GM12878 (cell line): ENCODE measurements around the gene LARP1B. TPM values are rescaled to one million over a fixed set of nuclear protein-coding genes. Genes with fewer than 3 reads are reported as not detected.
"Not testable (repeated sequence)": the region's sequence is repeated elsewhere in the genome, so short reads cannot be mapped to it uniquely, and the experiment has no call there.

Source experiments
- ATAC-seq: fragments of 200-7000 bp; cut with Tn5 transposase; 3 replicates; pipeline ENCODE4 v1.9.1; 2020; ENCODE audit warnings: mild to moderate bottlenecking, moderate library complexity
- BruUV-seq: library from RNA; stranded (reverse); fragments of 400-500 nt; replicated peaks from 2 replicates; lab custom pipeline; 2021; lab: Mats Ljungman, UMichigan
- CTCF ChIA-PET: fragments of 300-600 bp; sonication (Branson Sonifier 250); formaldehyde crosslinking; extraction: SDS; loops from one replicate; lab custom pipeline; 2021; ENCODE audit warnings: inconsistent platforms; lab: Yijun Ruan, JAX
- POLR2A ChIA-PET: fragments of 350-600 bp; formaldehyde crosslinking; extraction: SDS; loops from one replicate; lab custom pipeline; 2021; ENCODE audit warnings: inconsistent platforms; lab: Charles Lee
- RAD21 ChIA-PET: fragments of 300-600 bp; sonication (Branson Sonifier 250); formaldehyde crosslinking; loops from one replicate; lab custom pipeline; 2023; ENCODE audit warnings: antibody characterized with exemption; ENCODE audit not compliant: unreplicated experiment; lab: Charles Lee
- SMC1A ChIA-PET: fragments of 300-600 bp; sonication (Branson Sonifier 250); formaldehyde crosslinking; loops from one replicate; lab custom pipeline; 2023; ENCODE audit not compliant: unreplicated experiment, uncharacterized antibody; lab: Charles Lee
- DNase-seq: peaks from one replicate; pipeline ENCODE4 v3.0.0-alpha.2; 2011; ENCODE audit warnings: low read depth, low spot score
- FAIRE-seq: peaks from 3 replicates; lab custom pipeline; 2011; peaks lifted over from hg19 to GRCh38; lab: Jason Lieb, UNC
- H2AFZ ChIP-seq: 2 replicates; pipeline ENCODE4 v1.6.0; 2011; ENCODE audit warnings: low read depth, low read length, control low read depth; ENCODE audit not compliant: control insufficient read depth
- H3K27ac ChIP-seq: 2 replicates; pipeline ENCODE4 v1.5.1; 2011; ENCODE audit warnings: control low read depth; ENCODE audit not compliant: control insufficient read depth, insufficient read depth
- H3K27me3 ChIP-seq, 2 experiments: replicated peaks in 1 of 2; 2 replicates each; pipeline versions ENCODE4 v1.6.0 to v1.6.1; 2011; ENCODE audit warnings: low read length in 1 of 2; ENCODE audit not compliant: control insufficient read depth in 2 of 2, insufficient read depth in 2 of 2
- H3K36me3 ChIP-seq, 2 experiments: 2 replicates each; pipeline ENCODE4 v1.5.1; 2011; ENCODE audit warnings: low read length in 1 of 2; ENCODE audit not compliant: control insufficient read depth in 2 of 2, insufficient read depth in 2 of 2
- H3K4me1 ChIP-seq: 2 replicates; pipeline ENCODE4 v1.6.1; 2011; ENCODE audit warnings: mild to moderate bottlenecking, low read length, moderate library complexity, mixed read lengths; ENCODE audit not compliant: control insufficient read depth, insufficient read depth
- H3K4me2 ChIP-seq: 2 replicates; pipeline ENCODE4 v1.6.0; 2011; ENCODE audit warnings: control low read depth; ENCODE audit not compliant: control insufficient read depth, insufficient read depth
- H3K4me3 ChIP-seq: fragments of 200-600 bp; sonication (generic); 2 replicates; pipeline ENCODE4 v1.5.1; 2016
- H3K79me2 ChIP-seq: 2 replicates; pipeline ENCODE4 v1.6.0; 2011; ENCODE audit warnings: low read length; ENCODE audit not compliant: control insufficient read depth, insufficient read depth
- H3K9ac ChIP-seq: 2 replicates; pipeline ENCODE4 v1.8.0; 2011; ENCODE audit warnings: low read length, control low read depth, mixed read lengths; ENCODE audit not compliant: control insufficient read depth, insufficient read depth
- H3K9me3 ChIP-seq: replicated peaks from 3 replicates; pipeline ENCODE4 v1.5.1; 2011; ENCODE audit warnings: mild to moderate bottlenecking, low read length; ENCODE audit not compliant: control insufficient read depth, insufficient read depth
- H4K20me1 ChIP-seq: 2 replicates; pipeline ENCODE4 v1.6.0; 2011; ENCODE audit not compliant: control insufficient read depth, insufficient read depth
- ATF3 ChIP-seq: IDR thresholded peaks from 2 replicates; pipeline ENCODE4 v1.6.1; 2011; ENCODE audit warnings: low read depth, mild to moderate bottlenecking, low read length, moderate library complexity, borderline replicate concordance; ENCODE audit errors: extremely low read depth
- BCLAF1 ChIP-seq: fragments of 450-650 bp; IDR thresholded peaks from 2 replicates; pipeline ENCODE4 v1.6.1; 2017; ENCODE audit warnings: antibody characterized with exemption, mild to moderate bottlenecking, moderate library complexity
- CBX5 ChIP-seq: sonication (generic); IDR thresholded peaks from 2 replicates; pipeline ENCODE4 v1.6.1; 2016; ENCODE audit warnings: low read depth, moderate library complexity, mild to moderate bottlenecking, inconsistent platforms
- CHD4 ChIP-seq: fragments of 200-600 bp; sonication (generic); IDR thresholded peaks from 2 replicates; pipeline ENCODE4 v1.6.1; 2016; ENCODE audit warnings: mild to moderate bottlenecking
- ELK1 ChIP-seq: IDR thresholded peaks from 2 replicates; pipeline ENCODE4 v1.6.1; 2012; ENCODE audit warnings: low read depth, low read length, improper control_type of control experiment
- IRF4 ChIP-seq: IDR thresholded peaks from 2 replicates; pipeline ENCODE4 v1.6.1; 2011; ENCODE audit warnings: low read depth, low read length
- NR2C2 ChIP-seq: IDR thresholded peaks from 2 replicates; pipeline ENCODE4 v1.6.1; 2011; ENCODE audit warnings: borderline replicate concordance, low read depth; ENCODE audit not compliant: control insufficient read depth, insufficient read length
- NRF1 ChIP-seq: conservative IDR thresholded peaks from 2 replicates; pipeline ENCODE4 v1.6.1; 2011; ENCODE audit warnings: mild to moderate bottlenecking, low read depth, low read length, improper control_type of control experiment
- POLR2AphosphoS5 ChIP-seq: IDR thresholded peaks from 2 replicates; pipeline ENCODE4 v1.6.1; 2011; ENCODE audit warnings: mild to moderate bottlenecking, low read length, inconsistent platforms
- WGBS: methylation state at CpG from one replicate; pipeline ENCODE4 v1.1.6; 2016; ENCODE audit warnings: low lambda C conversion rate; ENCODE audit not compliant: insufficient replicate concordance, insufficient coverage; ENCODE audit errors: missing lambda C conversion rate; 5-methylcytosine and 5-hydroxymethylcytosine counted together
- in situ Hi-C: fragments of 300-500 bp; cut with MboI; formaldehyde crosslinking; loops from 9 replicates; pipeline ENCODE4 v1.14.3; 2018; ENCODE audit warnings: mixed read lengths
- intact Hi-C: fragments of 100-400 bp; cut with micrococcal nuclease; formaldehyde crosslinking; loops from one replicate; pipeline ENCODE4 v1.14.2; 2022; ENCODE audit not compliant: unreplicated experiment
- polyA plus RNA-seq, 11 experiments: library from polyadenylated mRNA; depleted of rRNA in 4 of 11; unstranded in 6 of 11; stranded (reverse) in 5 of 11; fragments of >200 nt; fragmentation: Nextera tagmentation in 4 of 11; fragmentation: Illumina TruSeq in 1 of 11; extraction: Ambion mirVana in 4 of 11; extraction: Trizol in 1 of 11; gene quantifications; 1 replicate in 1 of 11; 2 replicates in 10 of 11; pipeline versions ENCODE4 v1.2.1 to v1.2.3, GENCODE V29; 2011 to 2016; ENCODE audit warnings: inconsistent platforms in 2 of 11, missing spikeins in 2 of 11, low read depth in 1 of 11
- total RNA-seq, 4 experiments: library from RNA; depleted of rRNA in 3 of 4; stranded (reverse); fragments of >200 nt in 3 of 4; fragmentation: Illumina TruSeq in 1 of 4; extraction: Trizol in 1 of 4; gene quantifications; 2 replicates each; pipeline versions ENCODE4 v1.2.1 to v1.2.3, GENCODE V29; 2013 to 2021

The LARP1B gene
- total and polyA plus RNA-seq, 10 of the 15 experiments (the other 5 are each of a cell fraction or from before 2014, with no cell fraction given), result 9.2 to 30.9 (median 14.7) TPM

GRCh38 chr4:128256539-128256938, 195.4 kb downstream of the LARP1B start:
- no peak for FAIRE-seq

GRCh38 chr4:128258166-128258565, 197.1 kb downstream of the LARP1B start:
- H3K9me3 ChIP-seq, H3K4me2 ChIP-seq, BruUV-seq, in situ Hi-C loops, H4K20me1 ChIP-seq, RAD21 ChIA-PET, H3K4me3 ChIP-seq, H3K79me2 ChIP-seq, FAIRE-seq, ATAC-seq, H3K36me3 ChIP-seq, H3K4me1 ChIP-seq, H3K27me3 ChIP-seq, H2AFZ ChIP-seq, POLR2A ChIA-PET, H3K9ac ChIP-seq, CTCF ChIA-PET, DNase-seq, intact Hi-C loops, H3K27ac ChIP-seq: not testable (repeated sequence)
- SMC1A ChIA-PET, result interaction anchor here (1.1 kb wide), 1 partner anchor 13 kb away, joined by 3 read pairs; no protein-coding TSS in a partner anchor
- WGBS, result 85% methylated on average over 4 of the region's 4 CpGs

More at GRCh38 chr4:128256539-128256938, 195.4 kb downstream of the LARP1B start:
- intact Hi-C loops (no loop called here), in situ Hi-C loops (no loop called here)
- Histone ChIP-seq H3K4me3 (no peak overlapping the region), H3K4me1 (no peaks in the 10 kb centered on the region), H3K79me2 (no peaks in the 10 kb centered on the region), H3K9ac (no peak overlapping the region), H4K20me1 (no peaks in the 10 kb centered on the region), H3K27ac (no peak overlapping the region), H3K27me3 (no peaks in the 10 kb centered on the region), H3K36me3 (no peaks in the 10 kb centered on the region), H3K4me2 (no peak overlapping the region), H2AFZ (no peak overlapping the region), H3K9me3 (no peaks in the 10 kb centered on the region; the same call in 2 of the 3 replicates)
- DNase-seq (no peak), ATAC-seq (peak; percentile 67)
- ChIA-PET RAD21 (interaction anchor here (0.6 kb wide), 1 partner anchor 324 kb away, joined by 3 read pairs; no protein-coding TSS in a partner anchor), CTCF (no interaction called here), POLR2A (no interaction called here), SMC1A (interaction anchor here (1.0 kb wide), 1 partner anchor 25 kb away, joined by 3 read pairs; no protein-coding TSS in a partner anchor)
- no TSS peak for BruUV-seq
- TF ChIP-seq CHD4, result no peak
- no peak for TF ChIP-seq ATF3
- no peak for TF ChIP-seq NR2C2
- no peak for TF ChIP-seq POLR2AphosphoS5
- no peak for TF ChIP-seq ELK1
- TF ChIP-seq IRF4, result no peak
- TF ChIP-seq NRF1, result no peak
- TF ChIP-seq CBX5, result no peak
- TF ChIP-seq BCLAF1, result no peak
- 0% methylated on average over 1 of the region's 1 CpG for WGBS
